C1 segment of cervical spinal cord (tissue), 14 donors: Measurements from ENCODE around the gene ZMYND15.
A peak's percentile ranks its signal among the peaks of the same experiment; 100 is the strongest.
"Not testable (repeated sequence)": the region's sequence is repeated elsewhere in the genome, so short reads cannot be mapped to it uniquely, and the experiment has no call there.

Source experiments
- DNase-seq, 14 donors: peaks; one replicate each; lab custom pipeline; 2025; lab: John Stamatoyannopoulos, UW

ZMYND15 gene, protein sequence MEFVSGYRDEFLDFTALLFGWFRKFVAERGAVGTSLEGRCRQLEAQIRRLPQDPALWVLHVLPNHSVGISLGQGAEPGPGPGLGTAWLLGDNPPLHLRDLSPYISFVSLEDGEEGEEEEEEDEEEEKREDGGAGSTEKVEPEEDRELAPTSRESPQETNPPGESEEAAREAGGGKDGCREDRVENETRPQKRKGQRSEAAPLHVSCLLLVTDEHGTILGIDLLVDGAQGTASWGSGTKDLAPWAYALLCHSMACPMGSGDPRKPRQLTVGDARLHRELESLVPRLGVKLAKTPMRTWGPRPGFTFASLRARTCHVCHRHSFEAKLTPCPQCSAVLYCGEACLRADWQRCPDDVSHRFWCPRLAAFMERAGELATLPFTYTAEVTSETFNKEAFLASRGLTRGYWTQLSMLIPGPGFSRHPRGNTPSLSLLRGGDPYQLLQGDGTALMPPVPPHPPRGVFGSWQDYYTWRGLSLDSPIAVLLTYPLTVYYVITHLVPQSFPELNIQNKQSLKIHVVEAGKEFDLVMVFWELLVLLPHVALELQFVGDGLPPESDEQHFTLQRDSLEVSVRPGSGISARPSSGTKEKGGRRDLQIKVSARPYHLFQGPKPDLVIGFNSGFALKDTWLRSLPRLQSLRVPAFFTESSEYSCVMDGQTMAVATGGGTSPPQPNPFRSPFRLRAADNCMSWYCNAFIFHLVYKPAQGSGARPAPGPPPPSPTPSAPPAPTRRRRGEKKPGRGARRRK

DNA sequence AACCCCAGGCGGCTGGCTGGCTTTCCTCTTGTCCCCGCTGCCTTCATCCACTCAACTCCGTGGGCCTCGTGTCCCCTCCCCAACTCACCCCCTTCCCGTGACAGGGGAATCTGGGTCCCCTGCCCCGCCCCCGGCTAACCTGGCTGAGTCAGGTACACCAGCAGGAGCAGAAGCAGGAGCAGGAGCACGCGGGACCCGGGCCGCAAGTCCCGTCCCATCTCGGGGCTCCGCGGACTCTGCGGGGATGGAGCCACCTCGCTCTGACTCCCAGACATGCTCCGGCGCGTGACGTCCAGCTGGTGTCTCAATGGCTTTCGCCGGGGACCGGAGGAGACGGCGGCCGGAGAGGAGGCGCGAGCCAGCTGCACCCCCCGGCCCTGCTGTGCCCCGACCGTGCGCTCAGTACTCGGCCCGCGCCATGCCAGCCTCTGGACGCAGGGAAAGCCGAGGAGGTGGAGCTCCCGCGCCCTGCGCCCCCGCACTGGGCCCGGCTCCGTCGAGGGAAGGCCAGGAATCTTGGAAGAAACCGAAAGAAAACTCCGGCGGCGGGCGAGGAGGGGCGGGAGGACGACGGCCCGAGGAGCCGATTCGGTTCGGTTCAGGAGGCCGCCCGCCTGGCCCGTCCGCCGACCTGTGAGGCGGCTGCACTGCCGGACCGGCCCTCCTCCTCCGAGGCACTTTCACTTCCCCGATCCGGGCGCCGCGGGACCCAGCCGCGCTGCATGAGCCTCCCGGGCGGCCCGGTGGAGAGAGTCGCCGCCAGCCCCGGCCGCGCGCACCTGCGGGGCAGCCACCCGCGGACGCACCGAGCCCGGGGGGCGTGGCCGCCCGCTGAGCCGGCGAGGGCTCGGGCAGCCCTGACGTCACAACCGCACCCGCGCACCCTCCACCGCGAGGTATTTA, at the start of gene ZMYND15, which contains the start of gene CXCL16:
Gene ZMYND15, plus strand, starts transcription at position 712 of the 903 bp plus-strand sequence. CDS start 716 bp downstream, outside the sequence.
Gene CXCL16, minus strand, starts transcription at position 807 of the 903 bp plus-strand sequence. Its CDS starts 589 bp downstream, at position 218.
- DNase-seq: peak in 7 of 14 donors; percentile 21 to 69 (median 45)

DNA sequence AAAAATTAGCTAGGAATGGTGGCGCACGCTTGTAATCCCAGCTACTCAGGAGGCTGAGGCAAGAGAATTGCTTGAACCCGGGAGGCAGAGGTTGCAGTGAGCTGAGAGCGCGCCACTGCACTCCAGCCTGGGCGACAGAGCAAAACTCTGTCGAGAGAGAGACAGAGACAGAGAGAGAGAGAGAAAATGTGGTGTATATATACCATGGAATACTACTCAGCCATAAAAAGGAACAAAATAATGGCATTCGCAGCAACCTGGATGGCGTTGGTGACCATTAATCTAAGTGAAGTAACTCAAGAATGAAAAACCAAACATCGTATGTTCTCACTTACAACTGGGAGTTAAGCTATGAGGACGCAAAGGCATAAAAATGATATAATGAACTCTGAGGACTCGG, 49.8 kb upstream of the ZMYND15 start:
- DNase-seq: not testable (repeated sequence)

- DNase-seq: no peak
Observed at GRCh38 chr17:4690745-4691144, 48.9 kb upstream of the ZMYND15 start.

DNA sequence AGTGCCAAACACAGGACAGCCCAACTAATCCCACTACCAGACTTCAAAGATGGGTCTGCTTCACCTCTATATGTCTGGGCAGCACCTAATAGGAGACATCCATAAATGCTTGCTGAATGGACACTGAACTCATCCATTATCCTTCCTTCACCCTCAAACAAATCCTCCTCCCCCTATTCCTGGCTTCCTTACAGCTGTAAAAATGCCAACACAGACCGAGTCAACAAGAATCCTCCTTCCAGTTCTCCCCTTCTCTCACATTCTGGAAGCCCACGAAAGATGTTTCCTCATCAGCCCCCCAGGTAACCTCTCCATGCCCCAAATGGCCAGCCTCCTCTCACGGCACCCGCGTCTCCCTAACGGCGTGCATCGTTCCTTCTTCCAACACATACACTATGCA, 47.9 kb upstream of the ZMYND15 start:
- no peak for DNase-seq

GRCh38 chr17:4693416-4693815, 46.2 kb upstream of the ZMYND15 start:
- DNase-seq: no peak

- no peak for DNase-seq
Observed at GRCh38 chr17:4696437-4696805, 43.2 kb upstream of the ZMYND15 start.

DNA sequence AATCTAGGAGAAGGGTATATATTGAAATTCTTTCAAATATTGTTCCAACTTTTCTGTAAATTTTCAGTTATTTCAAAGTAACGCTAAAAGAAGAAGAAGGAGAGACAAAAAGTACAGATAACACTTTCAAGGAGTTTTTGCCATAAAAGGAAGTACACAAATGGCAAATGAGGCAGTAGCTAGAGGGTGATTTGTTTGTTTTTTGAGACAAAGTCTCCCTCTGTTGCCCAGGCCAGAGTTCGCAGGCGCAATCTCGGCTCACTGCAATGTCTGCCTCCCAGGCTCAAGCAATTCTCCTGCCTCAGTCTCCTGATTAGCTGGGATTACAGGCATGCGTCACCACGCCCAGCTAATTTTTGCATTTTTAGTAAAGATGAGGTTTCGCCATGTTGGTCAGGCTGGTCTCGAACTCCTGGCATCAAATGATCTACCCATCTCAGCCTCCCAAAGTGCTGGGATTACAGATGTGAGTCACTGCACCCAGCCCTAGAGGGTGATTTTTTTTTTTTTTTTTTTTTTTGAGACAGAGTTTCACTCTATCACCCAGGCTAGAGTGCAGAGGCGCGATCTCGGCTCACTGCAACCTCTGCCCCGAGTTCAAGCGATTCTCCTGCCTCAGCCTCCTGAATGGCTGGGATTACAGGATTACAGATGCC, 40.1 kb upstream of the ZMYND15 start:
- DNase-seq: peak in 1 of 14 donors; percentile 9

DNA sequence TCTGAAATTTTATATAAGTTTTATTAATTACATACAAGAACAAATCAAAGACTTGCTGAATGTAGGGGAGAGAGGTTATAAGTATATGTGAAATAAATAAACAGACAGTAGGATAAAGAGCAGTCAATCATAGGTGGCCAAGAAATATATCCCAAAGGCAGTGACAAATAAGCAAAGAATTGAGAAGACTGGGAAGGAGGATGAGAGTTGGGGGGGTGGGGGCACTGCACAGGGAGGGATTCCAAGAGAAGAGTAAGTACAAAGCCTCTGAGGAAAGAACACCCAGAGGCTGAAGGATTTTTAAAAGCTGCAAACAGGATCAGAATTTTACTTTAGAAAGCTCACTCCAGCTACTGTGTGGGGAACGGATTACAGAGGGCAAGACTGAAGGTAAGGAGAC, 38.5 kb upstream of the ZMYND15 start:
- no peak for DNase-seq

- DNase-seq: no peak
Observed at GRCh38 chr17:4703330-4703691, 36.3 kb upstream of the ZMYND15 start.

- DNase-seq: not testable (repeated sequence)
Observed at GRCh38 chr17:4704574-4704907, 35.1 kb upstream of the ZMYND15 start.

DNA sequence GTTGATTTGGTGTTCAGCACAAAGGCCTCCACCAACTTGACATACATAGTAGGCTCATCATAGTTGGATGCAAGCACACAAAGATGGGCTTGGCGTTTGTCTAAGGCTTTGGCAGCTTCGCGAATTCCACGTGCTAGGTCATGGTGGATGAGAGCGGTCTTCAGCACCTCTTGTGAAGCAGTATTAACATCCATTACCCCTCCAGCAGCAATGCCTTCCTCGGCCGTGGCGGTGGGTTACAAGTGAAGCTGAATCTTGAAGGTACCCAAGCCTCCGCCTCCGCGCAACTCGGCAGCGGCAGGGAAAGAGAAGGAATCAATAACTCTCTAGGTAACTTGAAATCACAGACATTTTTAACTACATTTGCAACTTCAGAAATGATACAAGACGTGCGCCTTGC, 34.6 kb upstream of the ZMYND15 start:
- no peak for DNase-seq

GRCh38 chr17:4706121-4706520, 33.5 kb upstream of the ZMYND15 start:
- no peak for DNase-seq

DNA sequence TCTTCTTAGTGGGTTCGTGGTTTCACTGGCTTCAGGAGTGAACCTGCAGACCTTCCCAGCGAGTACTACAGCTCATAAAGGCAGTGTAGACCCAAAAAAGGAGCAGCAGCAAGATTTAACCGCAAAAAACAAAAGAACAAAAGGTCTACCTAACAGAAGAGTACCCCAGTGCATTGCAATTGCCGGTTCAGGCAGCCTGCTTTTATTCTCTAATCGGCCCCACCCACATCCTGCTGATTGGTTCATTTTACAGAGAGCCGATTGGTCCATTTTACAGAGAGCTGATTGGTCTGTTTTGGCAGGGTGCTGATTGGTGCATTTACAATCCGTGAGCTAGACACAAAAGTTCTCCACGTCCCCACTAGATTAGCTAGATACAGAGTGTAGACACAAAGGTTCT, 31.2 kb upstream of the ZMYND15 start:
- DNase-seq: no peak

- DNase-seq: peak; percentile 54 to 100 (median 97)
Observed at GRCh38 chr17:4709794-4710692, 29.6 kb upstream of the ZMYND15 start, which contains the start of gene ARRB2. Gene ARRB2 (plus strand): TSS chr17:4710632. CDS start chr17:4710722, 90 bp downstream.

GRCh38 chr17:4710693-4711634, 28.7 kb upstream of the ZMYND15 start:
- DNase-seq: peak in 6 of 14 donors; percentile 32 to 64 (median 50)

DNA sequence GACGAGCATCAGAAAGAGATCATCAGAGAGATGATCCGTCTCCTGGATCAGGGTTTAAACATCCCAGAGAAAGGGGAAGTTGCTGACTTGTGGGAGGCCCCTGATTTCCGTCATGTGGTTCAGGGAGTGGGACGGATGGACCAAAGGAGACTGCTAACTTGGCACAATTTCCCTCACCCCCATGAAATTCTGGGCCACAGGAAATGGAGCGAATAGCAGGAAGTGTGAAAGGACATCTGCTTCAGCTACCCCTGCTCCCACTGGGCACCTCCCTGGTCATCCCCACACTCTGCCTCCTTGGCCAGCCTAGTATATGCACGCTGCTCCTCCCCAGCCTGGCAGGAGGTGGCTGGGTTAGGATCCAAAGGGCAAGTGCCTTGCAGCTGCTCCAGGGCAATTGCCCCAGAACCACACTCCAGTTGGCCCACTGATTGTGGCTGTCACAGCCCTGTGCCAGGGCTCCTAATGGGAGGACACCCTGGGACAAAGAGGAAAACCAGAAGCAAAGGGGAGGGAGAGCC, 27.9 kb upstream of the ZMYND15 start:
- peak in 9 of 14 donors; percentile 22 to 70 (median 47) for DNase-seq

DNA sequence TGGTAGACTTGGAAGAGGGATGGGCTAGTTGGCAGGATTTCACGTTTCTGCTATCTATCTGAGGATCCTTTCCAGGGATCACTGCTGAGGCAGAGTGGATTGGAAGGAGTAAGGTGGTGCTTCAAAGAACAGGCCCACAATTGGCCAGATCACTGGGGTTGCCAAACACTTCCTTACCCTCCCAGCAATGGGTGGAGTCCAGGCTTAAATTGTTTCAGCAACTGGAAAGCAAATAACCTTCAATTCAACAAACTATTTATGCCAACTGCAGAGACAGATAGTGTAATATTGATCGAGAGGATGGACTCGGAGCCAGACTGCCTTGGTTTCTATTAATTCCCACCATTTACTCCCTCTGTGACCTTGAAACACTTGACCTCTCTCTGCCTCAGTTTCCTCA, 27.1 kb upstream of the ZMYND15 start:
- DNase-seq: no peak

DNA sequence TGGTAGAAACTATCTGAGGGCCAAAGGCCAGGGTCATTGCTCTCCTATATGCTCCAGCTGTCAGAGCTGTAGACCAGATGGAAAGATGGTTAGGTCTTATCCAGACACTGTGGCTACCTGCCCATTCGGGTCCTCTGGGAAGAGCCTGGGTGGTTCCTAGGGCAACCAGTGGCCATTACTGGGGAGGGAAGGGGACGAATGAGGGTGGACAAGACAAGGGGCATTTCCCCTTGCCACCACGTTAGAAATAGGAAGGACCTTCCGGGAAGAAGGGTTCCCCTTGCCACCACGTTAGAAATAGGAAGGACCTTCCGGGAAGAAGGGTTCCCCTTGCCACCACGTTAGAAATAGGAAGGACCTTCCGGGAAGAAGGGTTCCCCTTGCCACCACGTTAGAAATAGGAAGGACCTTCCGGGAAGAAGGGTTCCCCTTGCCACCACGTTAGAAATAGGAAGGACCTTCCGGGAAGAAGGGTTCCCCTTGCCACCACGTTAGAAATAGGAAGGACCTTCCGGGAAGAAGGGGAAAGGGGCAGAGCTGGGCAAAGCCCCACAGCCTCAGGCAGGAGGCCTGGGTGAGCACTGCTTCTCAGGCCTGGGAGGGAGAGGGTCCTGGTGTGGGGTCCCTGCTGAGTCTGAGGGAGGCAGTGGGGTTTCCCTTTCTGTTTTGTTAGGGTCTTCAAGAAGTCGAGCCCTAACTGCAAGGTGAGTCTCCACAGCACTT, 25.1 kb upstream of the ZMYND15 start:
- not testable (repeated sequence) for DNase-seq
